Measurements from ENCODE around the gene MAP3K2.

Gene MAP3K2

DNA sequence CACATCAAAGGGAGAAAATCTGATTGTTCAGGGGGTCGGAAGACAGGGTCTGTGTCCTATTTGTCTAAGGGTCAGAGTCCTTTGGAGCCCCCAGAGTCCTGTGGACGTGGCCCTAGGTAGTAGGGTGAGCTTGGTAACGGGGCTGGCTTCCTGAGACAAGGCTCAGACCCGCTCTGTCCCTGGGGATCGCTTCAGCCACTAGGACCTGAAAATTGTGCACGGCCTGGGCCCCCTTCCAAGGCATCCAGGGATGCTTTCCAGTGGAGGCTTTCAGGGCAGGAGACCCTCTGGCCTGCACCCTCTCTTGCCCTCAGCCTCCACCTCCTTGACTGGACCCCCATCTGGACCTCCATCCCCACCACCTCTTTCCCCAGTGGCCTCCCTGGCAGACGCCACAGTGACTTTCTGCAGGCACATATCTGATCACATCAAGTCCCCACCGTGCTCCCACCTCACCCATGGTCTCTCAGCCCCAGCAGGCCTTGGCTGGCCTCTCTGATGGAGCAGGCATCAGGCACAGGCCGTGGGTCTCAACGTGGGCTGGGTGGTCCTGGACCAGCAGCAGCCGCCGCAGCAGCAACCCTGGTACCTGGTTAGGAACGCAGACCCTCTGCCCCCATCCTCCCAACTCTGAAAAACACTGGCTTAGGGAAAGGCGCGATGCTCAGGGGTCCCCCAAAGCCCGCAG lies 34.2 kb upstream of the MAP3K2 start:
- H3K4me1 Mint-ChIP-seq: peaks cover 15% of the 10 kb centered on the region
- no peaks in the 10 kb centered on the region for H3K36me3 Mint-ChIP-seq (ENCODE audit: low read depth)
- no peak for DNase-seq
- H3K27ac Mint-ChIP-seq: no peak overlapping the region
- TF ChIP-seq, protein P1, sequence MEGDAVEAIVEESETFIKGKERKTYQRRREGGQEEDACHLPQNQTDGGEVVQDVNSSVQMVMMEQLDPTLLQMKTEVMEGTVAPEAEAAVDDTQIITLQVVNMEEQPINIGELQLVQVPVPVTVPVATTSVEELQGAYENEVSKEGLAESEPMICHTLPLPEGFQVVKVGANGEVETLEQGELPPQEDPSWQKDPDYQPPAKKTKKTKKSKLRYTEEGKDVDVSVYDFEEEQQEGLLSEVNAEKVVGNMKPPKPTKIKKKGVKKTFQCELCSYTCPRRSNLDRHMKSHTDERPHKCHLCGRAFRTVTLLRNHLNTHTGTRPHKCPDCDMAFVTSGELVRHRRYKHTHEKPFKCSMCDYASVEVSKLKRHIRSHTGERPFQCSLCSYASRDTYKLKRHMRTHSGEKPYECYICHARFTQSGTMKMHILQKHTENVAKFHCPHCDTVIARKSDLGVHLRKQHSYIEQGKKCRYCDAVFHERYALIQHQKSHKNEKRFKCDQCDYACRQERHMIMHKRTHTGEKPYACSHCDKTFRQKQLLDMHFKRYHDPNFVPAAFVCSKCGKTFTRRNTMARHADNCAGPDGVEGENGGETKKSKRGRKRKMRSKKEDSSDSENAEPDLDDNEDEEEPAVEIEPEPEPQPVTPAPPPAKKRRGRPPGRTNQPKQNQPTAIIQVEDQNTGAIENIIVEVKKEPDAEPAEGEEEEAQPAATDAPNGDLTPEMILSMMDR (IDR thresholded peaks at IDR 0.05): no peak
- H3K27me3 Mint-ChIP-seq (ENCODE audit: low read depth, poor library complexity): peaks cover 73% of the 10 kb centered on the region
- no peaks in the 10 kb centered on the region for H3K9me3 Mint-ChIP-seq
- peak overlapping the region; percentile 66 for H3K4me3 Mint-ChIP-seq

DNA sequence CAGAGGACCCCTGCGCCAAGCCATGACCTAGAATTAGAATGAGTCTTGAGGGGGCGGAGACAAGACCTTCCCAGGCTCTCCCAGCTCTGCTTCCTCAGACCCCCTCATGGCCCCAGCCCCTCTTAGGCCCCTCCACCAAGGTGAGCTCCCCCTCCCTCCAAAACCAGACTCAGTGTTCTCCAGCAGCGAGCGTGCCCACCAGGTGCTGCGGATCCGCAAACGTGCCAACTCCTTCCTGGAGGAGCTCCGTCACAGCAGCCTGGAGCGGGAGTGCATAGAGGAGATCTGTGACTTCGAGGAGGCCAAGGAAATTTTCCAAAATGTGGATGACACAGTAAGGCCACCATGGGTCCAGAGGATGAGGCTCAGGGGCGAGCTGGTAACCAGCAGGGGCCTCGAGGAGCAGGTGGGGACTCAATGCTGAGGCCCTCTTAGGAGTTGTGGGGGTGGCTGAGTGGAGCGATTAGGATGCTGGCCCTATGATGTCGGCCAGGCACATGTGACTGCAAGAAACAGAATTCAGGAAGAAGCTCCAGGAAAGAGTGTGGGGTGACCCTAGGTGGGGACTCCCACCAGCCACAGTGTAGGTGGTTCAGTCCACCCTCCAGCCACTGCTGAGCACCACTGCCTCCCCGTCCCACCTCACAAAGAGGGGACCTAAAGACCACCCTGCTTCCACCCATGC lies 33.5 kb upstream of the MAP3K2 start:
- peak overlapping the region; percentile 42 for H3K4me3 Mint-ChIP-seq
- H3K4me1 Mint-ChIP-seq: peaks cover 22% of the 10 kb centered on the region
- no peaks in the 10 kb centered on the region for H3K9me3 Mint-ChIP-seq
- no peaks in the 10 kb centered on the region for H3K36me3 Mint-ChIP-seq (ENCODE audit: low read depth)
- H3K27ac Mint-ChIP-seq: no peak overlapping the region
- no peak for DNase-seq
- H3K27me3 Mint-ChIP-seq (ENCODE audit: low read depth, poor library complexity): peaks cover 81% of the 10 kb centered on the region
- TF ChIP-seq, protein P1 (IDR thresholded peaks at IDR 0.05): no peak

DNA sequence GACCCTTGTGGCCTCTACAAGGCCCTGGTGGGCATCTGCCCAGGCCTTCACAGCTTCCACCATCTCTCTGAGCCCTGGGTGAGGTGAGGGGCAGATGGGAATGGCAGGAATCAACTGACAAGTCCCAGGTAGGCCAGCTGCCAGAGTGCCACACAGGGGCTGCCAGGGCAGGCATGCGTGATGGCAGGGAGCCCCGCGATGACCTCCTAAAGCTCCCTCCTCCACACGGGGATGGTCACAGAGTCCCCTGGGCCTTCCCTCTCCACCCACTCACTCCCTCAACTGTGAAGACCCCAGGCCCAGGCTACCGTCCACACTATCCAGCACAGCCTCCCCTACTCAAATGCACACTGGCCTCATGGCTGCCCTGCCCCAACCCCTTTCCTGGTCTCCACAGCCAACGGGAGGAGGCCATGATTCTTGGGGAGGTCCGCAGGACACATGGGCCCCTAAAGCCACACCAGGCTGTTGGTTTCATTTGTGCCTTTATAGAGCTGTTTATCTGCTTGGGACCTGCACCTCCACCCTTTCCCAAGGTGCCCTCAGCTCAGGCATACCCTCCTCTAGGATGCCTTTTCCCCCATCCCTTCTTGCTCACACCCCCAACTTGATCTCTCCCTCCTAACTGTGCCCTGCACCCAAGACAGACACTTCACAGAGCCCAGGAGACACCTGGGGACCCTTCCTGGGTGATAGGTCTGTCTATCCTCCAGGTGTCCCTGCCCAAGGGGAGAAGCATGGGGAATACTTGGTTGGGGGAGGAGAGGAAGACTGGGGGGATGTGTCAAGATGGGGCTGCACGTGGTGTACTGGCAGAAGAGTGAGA lies 32.5 kb upstream of the MAP3K2 start:
- Mint-ChIP-seq H3K9me3 (no peaks in the 10 kb centered on the region), H3K27me3 (ENCODE audit: low read depth, poor library complexity) (peaks cover 78% of the 10 kb centered on the region), H3K4me3 (no peak overlapping the region), H3K27ac (no peak overlapping the region), H3K4me1 (peaks cover 24% of the 10 kb centered on the region), H3K36me3 (ENCODE audit: low read depth) (no peaks in the 10 kb centered on the region)
- TF ChIP-seq, protein P1 (IDR thresholded peaks at IDR 0.05): no peak
- DNase-seq: no peak

GRCh38 chr2:127419448-127420038 lies 31.8 kb upstream of the MAP3K2 start:
- TF ChIP-seq, protein P1 (IDR thresholded peaks at IDR 0.05): no peak
- Mint-ChIP-seq H3K27ac (no peak overlapping the region), H3K4me1 (peaks cover 24% of the 10 kb centered on the region), H3K9me3 (no peaks in the 10 kb centered on the region), H3K36me3 (ENCODE audit: low read depth) (no peaks in the 10 kb centered on the region), H3K4me3 (no peak overlapping the region), H3K27me3 (ENCODE audit: low read depth, poor library complexity) (peaks cover 74% of the 10 kb centered on the region)
- DNase-seq: no peak

DNA sequence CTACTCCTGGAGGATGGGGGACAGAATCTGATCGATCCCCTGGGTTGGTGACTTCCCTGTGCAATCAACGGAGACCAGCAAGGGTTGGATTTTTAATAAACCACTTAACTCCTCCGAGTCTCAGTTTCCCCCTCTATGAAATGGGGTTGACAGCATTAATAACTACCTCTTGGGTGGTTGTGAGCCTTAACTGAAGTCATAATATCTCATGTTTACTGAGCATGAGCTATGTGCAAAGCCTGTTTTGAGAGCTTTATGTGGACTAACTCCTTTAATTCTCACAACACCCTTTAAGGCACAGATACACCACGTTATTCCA lies 31.3 kb upstream of the MAP3K2 start:
- Mint-ChIP-seq H3K4me3 (no peak overlapping the region), H3K27me3 (ENCODE audit: low read depth, poor library complexity) (peaks cover 74% of the 10 kb centered on the region)

More for the DNA sequence above, 31.3 kb upstream of the MAP3K2 start:
- TF ChIP-seq, protein P1 (IDR thresholded peaks at IDR 0.05): no peak
- H3K4me1 Mint-ChIP-seq: peaks cover 22% of the 10 kb centered on the region
- no peaks in the 10 kb centered on the region for H3K9me3 Mint-ChIP-seq
- no peak for DNase-seq
- H3K27ac Mint-ChIP-seq: no peak overlapping the region
- no peaks in the 10 kb centered on the region for H3K36me3 Mint-ChIP-seq (ENCODE audit: low read depth)
